ENCODE measurements around the gene CLEC2L. TPM values are rescaled to one million over a fixed set of nuclear protein-coding genes. Genes with fewer than 3 reads are reported as not detected.

The CLEC2L gene
- total RNA-seq, 3 donors from 2014 or later (not counting 1 experiment from before 2014, with no cell fraction given) = 0.71 TPM; not detected in 2

DNA sequence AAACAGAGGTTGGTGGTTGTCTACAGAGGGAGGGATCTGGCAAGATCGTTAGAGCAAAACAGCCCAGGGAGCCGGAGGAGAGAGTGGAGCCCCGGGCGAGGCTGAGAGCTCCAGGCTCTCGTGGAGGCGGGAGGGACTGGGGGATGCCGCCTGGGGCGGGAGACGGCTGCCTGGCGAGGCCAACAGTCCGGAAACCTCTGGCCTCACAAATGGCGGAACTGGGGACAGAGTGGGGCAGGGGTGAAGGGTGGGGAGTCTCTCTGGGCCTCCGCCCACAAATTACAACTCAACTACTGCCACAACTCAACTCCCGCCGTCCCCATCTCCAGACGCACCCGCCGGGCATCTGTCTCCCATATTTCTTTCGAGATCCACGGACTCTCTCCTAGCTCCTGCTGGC lies 47.7 kb downstream of the CLEC2L start:
- H3K27me3 ChIP-seq (ENCODE audit: control insufficient read depth, insufficient read depth, low read length) = no peaks in the 10 kb centered on the region
- H3K4me1 ChIP-seq (ENCODE audit: control insufficient read depth, insufficient read depth, low read length) = no peaks in the 10 kb centered on the region
- DNase-seq (no peak), ATAC-seq (no peak)
- Mint-ChIP-seq H3K4me1 (peaks cover 0 to 5% of the 10 kb centered on the region in 2 donors), H3K36me3 (no peaks in the 10 kb centered on the region), H3K27me3 (ENCODE audit: low read depth in 2 of 2) (no peaks in the 10 kb centered on the region), H3K4me3 (no peak overlapping the region), H3K9me3 (no peaks in the 10 kb centered on the region), H3K27ac (peak overlapping the region in 1 of 2 donors; percentile 37)
- H3K4me3 ChIP-seq (ENCODE audit: low read length) = no peak overlapping the region
- 96% methylated on average over 19 of the region's 20 CpGs for WGBS (ENCODE audit: insufficient coverage)
- TF ChIP-seq, protein P1, sequence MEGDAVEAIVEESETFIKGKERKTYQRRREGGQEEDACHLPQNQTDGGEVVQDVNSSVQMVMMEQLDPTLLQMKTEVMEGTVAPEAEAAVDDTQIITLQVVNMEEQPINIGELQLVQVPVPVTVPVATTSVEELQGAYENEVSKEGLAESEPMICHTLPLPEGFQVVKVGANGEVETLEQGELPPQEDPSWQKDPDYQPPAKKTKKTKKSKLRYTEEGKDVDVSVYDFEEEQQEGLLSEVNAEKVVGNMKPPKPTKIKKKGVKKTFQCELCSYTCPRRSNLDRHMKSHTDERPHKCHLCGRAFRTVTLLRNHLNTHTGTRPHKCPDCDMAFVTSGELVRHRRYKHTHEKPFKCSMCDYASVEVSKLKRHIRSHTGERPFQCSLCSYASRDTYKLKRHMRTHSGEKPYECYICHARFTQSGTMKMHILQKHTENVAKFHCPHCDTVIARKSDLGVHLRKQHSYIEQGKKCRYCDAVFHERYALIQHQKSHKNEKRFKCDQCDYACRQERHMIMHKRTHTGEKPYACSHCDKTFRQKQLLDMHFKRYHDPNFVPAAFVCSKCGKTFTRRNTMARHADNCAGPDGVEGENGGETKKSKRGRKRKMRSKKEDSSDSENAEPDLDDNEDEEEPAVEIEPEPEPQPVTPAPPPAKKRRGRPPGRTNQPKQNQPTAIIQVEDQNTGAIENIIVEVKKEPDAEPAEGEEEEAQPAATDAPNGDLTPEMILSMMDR (IDR thresholded peaks at IDR 0.05) = no peak
- no peak overlapping the region for H3K27ac ChIP-seq (ENCODE audit: low read length)
- intact Hi-C loops (cut with micrococcal nuclease) = no loop called here
- H3K9me3 ChIP-seq (ENCODE audit: control insufficient read depth, insufficient read depth, low read length) = no peaks in the 10 kb centered on the region
- peaks cover 30% of the 10 kb centered on the region for H3K36me3 ChIP-seq (ENCODE audit: control insufficient read depth, insufficient read depth, low read length)

DNA sequence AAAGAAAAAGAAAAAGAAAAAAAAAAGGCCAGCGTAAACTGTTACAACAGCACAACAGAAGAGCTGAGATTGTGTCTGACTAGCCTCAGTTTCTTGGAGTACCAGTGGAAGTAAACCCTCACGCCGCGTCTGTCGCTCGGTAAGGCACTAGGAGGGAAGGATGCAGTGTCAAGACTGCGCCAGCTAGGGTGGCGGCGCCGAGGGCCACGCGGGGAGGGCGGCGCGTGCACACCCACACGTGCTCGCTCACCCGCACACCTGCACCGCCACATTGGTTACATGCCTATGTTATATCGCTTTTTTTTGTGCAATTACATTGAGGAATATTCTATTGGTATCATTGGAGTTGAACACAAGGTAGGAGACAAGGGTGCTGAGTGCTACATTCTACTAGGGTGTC lies 48.2 kb downstream of the CLEC2L start:
- TF ChIP-seq, protein P1 (IDR thresholded peaks at IDR 0.05) = no peak
- H3K9me3 Mint-ChIP-seq = no peaks in the 10 kb centered on the region

DNA sequence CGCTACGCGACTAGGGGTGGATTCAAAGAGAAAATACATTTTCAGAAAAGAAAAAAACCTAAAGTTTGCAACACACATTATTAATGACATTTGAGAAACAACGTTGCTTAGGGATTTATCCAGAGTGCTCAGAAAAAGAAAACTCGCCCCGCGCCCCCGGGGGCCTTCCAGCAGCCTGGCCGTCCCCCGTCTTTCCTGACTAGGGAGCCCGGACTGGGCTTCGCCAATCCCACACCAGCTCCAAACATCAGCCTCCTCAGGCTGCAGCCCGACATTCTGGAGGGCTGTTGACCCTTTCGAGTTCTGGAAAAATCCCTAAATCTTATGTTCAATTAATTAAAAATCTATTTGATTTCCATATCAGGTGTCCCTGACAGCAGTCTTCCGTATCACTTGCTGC lies 48.6 kb downstream of the CLEC2L start:
- Mint-ChIP-seq H3K4me3 (no peak overlapping the region), H3K27ac (no peak overlapping the region), H3K36me3 (no peaks in the 10 kb centered on the region), H3K27me3 (ENCODE audit: low read depth in 2 of 2) (no peaks in the 10 kb centered on the region), H3K4me1 (peaks cover 0 to 4% of the 10 kb centered on the region in 2 donors), H3K9me3 (no peaks in the 10 kb centered on the region)
- H3K27me3 ChIP-seq (ENCODE audit: control insufficient read depth, insufficient read depth, low read length) = no peaks in the 10 kb centered on the region
- ATAC-seq (no peak), DNase-seq (no peak)
- WGBS (ENCODE audit: insufficient coverage) = 97% methylated on average over 12 of the region's 15 CpGs
- no peak overlapping the region for H3K4me3 ChIP-seq (ENCODE audit: low read length)
- no peak overlapping the region for H3K27ac ChIP-seq (ENCODE audit: low read length)
- no peaks in the 10 kb centered on the region for H3K4me1 ChIP-seq (ENCODE audit: control insufficient read depth, insufficient read depth, low read length)
- TF ChIP-seq, protein P1 (IDR thresholded peaks at IDR 0.05) = no peak
- H3K36me3 ChIP-seq (ENCODE audit: control insufficient read depth, insufficient read depth, low read length) = peaks cover 30% of the 10 kb centered on the region
- intact Hi-C loops (cut with micrococcal nuclease) = no loop called here
- no peaks in the 10 kb centered on the region for H3K9me3 ChIP-seq (ENCODE audit: control insufficient read depth, insufficient read depth, low read length)

More for the DNA sequence above, 48.2 kb downstream of the CLEC2L start:
- Histone ChIP-seq H3K4me1 (ENCODE audit: control insufficient read depth, insufficient read depth, low read length) (no peaks in the 10 kb centered on the region), H3K36me3 (ENCODE audit: control insufficient read depth, insufficient read depth, low read length) (peaks cover 30% of the 10 kb centered on the region), H3K27me3 (ENCODE audit: control insufficient read depth, insufficient read depth, low read length) (no peaks in the 10 kb centered on the region), H3K9me3 (ENCODE audit: control insufficient read depth, insufficient read depth, low read length) (no peaks in the 10 kb centered on the region), H3K4me3 (ENCODE audit: low read length) (no peak overlapping the region), H3K27ac (ENCODE audit: low read length) (no peak overlapping the region)
- H3K4me1 Mint-ChIP-seq = peaks cover 0 to 4% of the 10 kb centered on the region in 2 donors
- ATAC-seq (no peak), DNase-seq (no peak)
- no peaks in the 10 kb centered on the region for H3K36me3 Mint-ChIP-seq
- WGBS (ENCODE audit: insufficient coverage) = 97% methylated on average over 20 of the region's 20 CpGs
- H3K27me3 Mint-ChIP-seq (ENCODE audit: low read depth in 2 of 2) = no peaks in the 10 kb centered on the region
- H3K27ac Mint-ChIP-seq = peak overlapping the region in 1 of 2 donors; percentile 37
- H3K4me3 Mint-ChIP-seq = no peak overlapping the region
- intact Hi-C loops (cut with micrococcal nuclease) = no loop called here

DNA sequence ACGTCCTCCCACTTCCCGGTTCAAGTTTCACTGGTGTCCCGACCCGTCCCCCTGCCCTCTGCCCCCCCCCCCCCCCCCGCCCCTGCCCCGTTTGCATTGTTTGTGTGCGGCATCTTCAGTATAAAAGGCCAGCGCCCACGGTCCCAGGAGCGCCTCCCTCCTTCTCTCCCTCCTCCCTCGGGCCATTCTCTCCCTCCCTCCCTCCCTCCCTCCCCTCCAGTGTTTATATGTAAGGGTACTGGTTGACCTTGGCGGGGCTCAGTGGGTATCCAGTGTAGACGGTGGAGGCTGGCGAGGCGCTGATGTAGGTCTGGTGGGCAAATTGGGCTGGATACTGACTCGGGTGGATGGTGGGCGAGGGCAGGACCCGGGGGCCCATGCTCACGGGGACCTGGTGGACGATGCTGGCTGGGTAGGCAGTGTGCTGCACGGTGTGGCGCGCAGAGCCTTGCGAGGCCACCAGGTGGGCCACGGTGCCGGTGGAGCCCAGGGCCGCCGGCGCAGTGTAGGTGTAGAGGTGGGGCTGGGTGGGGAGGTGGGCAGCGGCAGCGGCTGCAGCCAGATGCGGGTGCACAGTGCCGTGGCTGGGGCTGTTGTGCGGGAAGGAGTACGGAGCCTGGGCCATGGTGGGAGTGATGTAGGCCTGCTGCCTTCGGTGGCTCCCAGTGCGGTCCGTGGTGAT lies 49.4 kb downstream of the CLEC2L start:
- no peak for DNase-seq
- H3K4me1 Mint-ChIP-seq = peaks cover 0 to 3% of the 10 kb centered on the region in 2 donors
- H3K36me3 Mint-ChIP-seq = no peaks in the 10 kb centered on the region
- Histone ChIP-seq H3K27ac (ENCODE audit: low read length) (no peak overlapping the region), H3K9me3 (ENCODE audit: control insufficient read depth, insufficient read depth, low read length) (no peaks in the 10 kb centered on the region), H3K27me3 (ENCODE audit: control insufficient read depth, insufficient read depth, low read length) (no peaks in the 10 kb centered on the region), H3K36me3 (ENCODE audit: control insufficient read depth, insufficient read depth, low read length) (peaks cover 30% of the 10 kb centered on the region), H3K4me3 (ENCODE audit: low read length) (no peak overlapping the region), H3K4me1 (ENCODE audit: control insufficient read depth, insufficient read depth, low read length) (no peaks in the 10 kb centered on the region)
- H3K27me3 Mint-ChIP-seq (ENCODE audit: low read depth in 2 of 2) = no peaks in the 10 kb centered on the region
- TF ChIP-seq, protein P1 (IDR thresholded peaks at IDR 0.05) = no peak
- 99% methylated on average over 27 of the region's 38 CpGs for WGBS (ENCODE audit: insufficient coverage)
- no peak for ATAC-seq
- no peak overlapping the region for H3K27ac Mint-ChIP-seq
- H3K4me3 Mint-ChIP-seq = no peak overlapping the region
- H3K9me3 Mint-ChIP-seq = no peaks in the 10 kb centered on the region
- intact Hi-C loops (cut with micrococcal nuclease) = no loop called here

Measured in natural killer cell (primary cell).